C4-2B (cell line): ENCODE measurements around the gene FAM9C.

ENCODE experiments used
- ZFX ChIP-seq: fragments of 450-650 bp; IDR thresholded peaks from 2 replicates; pipeline ENCODE4 v1.6.1; 2017
- TF ChIP-seq, protein P1 (sequence below): fragments of 450-650 bp; conservative IDR thresholded peaks from 2 replicates; pipeline ENCODE4 v1.5.1; 2017; ENCODE audit warnings: mild to moderate bottlenecking

DNA sequence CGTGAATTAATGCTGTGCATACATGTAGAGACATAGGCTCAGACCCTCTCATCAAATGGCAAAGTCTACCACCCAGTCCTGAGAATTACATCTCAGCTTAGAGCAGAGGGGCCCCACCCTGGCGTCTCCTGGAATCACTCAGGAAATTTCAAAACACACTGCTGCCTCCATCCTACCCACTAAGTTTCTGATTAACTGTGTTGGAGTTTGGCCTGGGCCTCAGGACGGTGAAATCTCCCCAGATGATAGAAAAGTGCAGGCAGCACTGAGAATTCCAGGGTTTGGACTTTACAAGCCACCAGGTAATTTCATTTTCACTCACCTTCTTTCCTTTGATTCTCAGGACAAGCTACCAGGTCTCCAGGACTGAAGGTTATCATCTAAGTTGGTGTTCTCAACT is 3.3 kb upstream of the FAM9C start:
- TF ChIP-seq, protein P1, sequence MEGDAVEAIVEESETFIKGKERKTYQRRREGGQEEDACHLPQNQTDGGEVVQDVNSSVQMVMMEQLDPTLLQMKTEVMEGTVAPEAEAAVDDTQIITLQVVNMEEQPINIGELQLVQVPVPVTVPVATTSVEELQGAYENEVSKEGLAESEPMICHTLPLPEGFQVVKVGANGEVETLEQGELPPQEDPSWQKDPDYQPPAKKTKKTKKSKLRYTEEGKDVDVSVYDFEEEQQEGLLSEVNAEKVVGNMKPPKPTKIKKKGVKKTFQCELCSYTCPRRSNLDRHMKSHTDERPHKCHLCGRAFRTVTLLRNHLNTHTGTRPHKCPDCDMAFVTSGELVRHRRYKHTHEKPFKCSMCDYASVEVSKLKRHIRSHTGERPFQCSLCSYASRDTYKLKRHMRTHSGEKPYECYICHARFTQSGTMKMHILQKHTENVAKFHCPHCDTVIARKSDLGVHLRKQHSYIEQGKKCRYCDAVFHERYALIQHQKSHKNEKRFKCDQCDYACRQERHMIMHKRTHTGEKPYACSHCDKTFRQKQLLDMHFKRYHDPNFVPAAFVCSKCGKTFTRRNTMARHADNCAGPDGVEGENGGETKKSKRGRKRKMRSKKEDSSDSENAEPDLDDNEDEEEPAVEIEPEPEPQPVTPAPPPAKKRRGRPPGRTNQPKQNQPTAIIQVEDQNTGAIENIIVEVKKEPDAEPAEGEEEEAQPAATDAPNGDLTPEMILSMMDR: no peak
- TF ChIP-seq ZFX: no peak
